Osteoblast (primary cell): ENCODE results near the gene GLYATL1B. TPM values are rescaled to one million over a fixed set of nuclear protein-coding genes. Genes with fewer than 3 reads are reported as not detected.
A peak's percentile ranks its signal among the peaks of the same experiment; 100 is the strongest.
"Not testable (repeated sequence)": the region's sequence is repeated elsewhere in the genome, so short reads cannot be mapped to it uniquely, and the experiment has no call there.

Experiments
- DNase-seq: peaks from one replicate; pipeline ENCODE4 v3.0.0; 2011; ENCODE audit warnings: low spot score, mixed read lengths; ENCODE audit not compliant: insufficient read length; ENCODE audit errors: missing footprints
- H2AFZ ChIP-seq: 2 replicates; pipeline ENCODE4 v1.6.0; 2011; ENCODE audit warnings: mild to moderate bottlenecking, low read length
- H3K27ac ChIP-seq: 2 replicates; pipeline ENCODE4 v1.5.1; 2011; ENCODE audit warnings: mild to moderate bottlenecking, low read depth, low read length, moderate library complexity
- H3K27me3 ChIP-seq: 2 replicates; pipeline ENCODE4 v1.6.0; 2012; ENCODE audit warnings: mild to moderate bottlenecking, control low read depth, inconsistent platforms, low read length, moderate library complexity; ENCODE audit not compliant: insufficient read depth
- H3K36me3 ChIP-seq: 2 replicates; pipeline ENCODE4 v1.5.1; 2011; ENCODE audit warnings: mild to moderate bottlenecking, low read length, control low read depth, moderate library complexity; ENCODE audit not compliant: insufficient read depth
- H3K4me1 ChIP-seq: 2 replicates; pipeline ENCODE4 v1.5.1; 2011; ENCODE audit warnings: mild to moderate bottlenecking, low read length, control low read depth, moderate library complexity; ENCODE audit not compliant: insufficient read depth
- H3K4me2 ChIP-seq: 2 replicates; pipeline ENCODE4 v1.6.0; 2011; ENCODE audit warnings: mild to moderate bottlenecking, low read length; ENCODE audit not compliant: insufficient read depth
- H3K4me3 ChIP-seq: fragments of 200-600 bp; sonication (generic); 3 replicates; pipeline ENCODE4 v1.5.1; 2012; ENCODE audit warnings: mild to moderate bottlenecking, low read length, inconsistent platforms; ENCODE audit not compliant: insufficient read depth
- H3K79me2 ChIP-seq: 2 replicates; pipeline ENCODE4 v1.6.0; 2012; ENCODE audit warnings: mild to moderate bottlenecking, low read length, control low read depth, inconsistent platforms; ENCODE audit not compliant: insufficient read depth
- H3K9me3 ChIP-seq: 2 replicates; pipeline ENCODE4 v1.5.1; 2011; ENCODE audit warnings: low read depth, low read length, control low read depth
- H4K20me1 ChIP-seq: 2 replicates; pipeline ENCODE4 v1.6.0; 2012; ENCODE audit warnings: mild to moderate bottlenecking, low read length, control low read depth; ENCODE audit not compliant: insufficient read depth
- total RNA-seq: library from RNA; depleted of rRNA; stranded (reverse); fragments of >200 nt; gene quantifications from 2 replicates; pipeline ENCODE4 v1.2.3, GENCODE V29; 2012
- TF ChIP-seq, protein P1 (sequence below): IDR thresholded peaks from 2 replicates; pipeline ENCODE4 v1.5.1; 2011; ENCODE audit warnings: mild to moderate bottlenecking, low read depth, low read length, moderate library complexity; ENCODE audit errors: extremely low read depth

The GLYATL1B gene
- total RNA-seq, 1 donor = not detected

- Histone ChIP-seq H3K27ac (no peak overlapping the region), H3K9me3 (peaks cover 2% of the 10 kb centered on the region), H4K20me1 (no peaks in the 10 kb centered on the region), H3K4me2 (peak overlapping the region; percentile 80), H3K4me3 (peak overlapping the region; percentile 62), H3K36me3 (peaks cover 27% of the 10 kb centered on the region), H3K4me1 (peaks cover 7% of the 10 kb centered on the region), H3K27me3 (no peaks in the 10 kb centered on the region), H3K79me2 (peaks cover 4% of the 10 kb centered on the region), H2AFZ (peak overlapping the region; percentile 88)
- TF ChIP-seq, protein P1, sequence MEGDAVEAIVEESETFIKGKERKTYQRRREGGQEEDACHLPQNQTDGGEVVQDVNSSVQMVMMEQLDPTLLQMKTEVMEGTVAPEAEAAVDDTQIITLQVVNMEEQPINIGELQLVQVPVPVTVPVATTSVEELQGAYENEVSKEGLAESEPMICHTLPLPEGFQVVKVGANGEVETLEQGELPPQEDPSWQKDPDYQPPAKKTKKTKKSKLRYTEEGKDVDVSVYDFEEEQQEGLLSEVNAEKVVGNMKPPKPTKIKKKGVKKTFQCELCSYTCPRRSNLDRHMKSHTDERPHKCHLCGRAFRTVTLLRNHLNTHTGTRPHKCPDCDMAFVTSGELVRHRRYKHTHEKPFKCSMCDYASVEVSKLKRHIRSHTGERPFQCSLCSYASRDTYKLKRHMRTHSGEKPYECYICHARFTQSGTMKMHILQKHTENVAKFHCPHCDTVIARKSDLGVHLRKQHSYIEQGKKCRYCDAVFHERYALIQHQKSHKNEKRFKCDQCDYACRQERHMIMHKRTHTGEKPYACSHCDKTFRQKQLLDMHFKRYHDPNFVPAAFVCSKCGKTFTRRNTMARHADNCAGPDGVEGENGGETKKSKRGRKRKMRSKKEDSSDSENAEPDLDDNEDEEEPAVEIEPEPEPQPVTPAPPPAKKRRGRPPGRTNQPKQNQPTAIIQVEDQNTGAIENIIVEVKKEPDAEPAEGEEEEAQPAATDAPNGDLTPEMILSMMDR = peak; percentile 98
- DNase-seq = peak; percentile 91
Observed at GRCh38 chr11:59135648-59136461, 49.7 kb downstream of the GLYATL1B start.

DNA sequence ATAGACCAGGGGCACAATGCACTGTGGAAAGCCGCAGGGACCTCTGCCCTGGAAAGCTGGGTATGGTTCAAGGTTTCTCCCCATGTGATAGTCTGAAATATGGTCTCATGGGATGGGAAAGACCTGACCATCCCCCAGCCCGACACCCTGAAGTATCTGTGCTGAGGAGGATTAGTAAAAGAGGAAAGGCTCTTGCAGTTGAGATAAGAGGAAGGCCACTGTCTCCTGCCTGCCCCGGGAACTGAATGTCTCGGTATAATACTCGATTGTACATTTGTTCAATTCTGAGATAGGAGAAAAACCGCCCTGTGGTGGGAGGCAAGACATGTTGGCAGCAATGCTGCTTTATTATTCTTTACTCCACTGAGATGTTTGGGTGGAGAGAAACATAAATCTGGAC is 50.4 kb downstream of the GLYATL1B start:
- not testable (repeated sequence) for H3K27ac ChIP-seq, H3K4me3 ChIP-seq, H3K79me2 ChIP-seq, H3K27me3 ChIP-seq, H3K9me3 ChIP-seq, DNase-seq, H4K20me1 ChIP-seq
- Histone ChIP-seq H3K36me3 (peaks cover 27% of the 10 kb centered on the region), H3K4me1 (peaks cover 13% of the 10 kb centered on the region), H2AFZ (peak overlapping the region; percentile 88), H3K4me2 (peak overlapping the region; percentile 80)

DNA sequence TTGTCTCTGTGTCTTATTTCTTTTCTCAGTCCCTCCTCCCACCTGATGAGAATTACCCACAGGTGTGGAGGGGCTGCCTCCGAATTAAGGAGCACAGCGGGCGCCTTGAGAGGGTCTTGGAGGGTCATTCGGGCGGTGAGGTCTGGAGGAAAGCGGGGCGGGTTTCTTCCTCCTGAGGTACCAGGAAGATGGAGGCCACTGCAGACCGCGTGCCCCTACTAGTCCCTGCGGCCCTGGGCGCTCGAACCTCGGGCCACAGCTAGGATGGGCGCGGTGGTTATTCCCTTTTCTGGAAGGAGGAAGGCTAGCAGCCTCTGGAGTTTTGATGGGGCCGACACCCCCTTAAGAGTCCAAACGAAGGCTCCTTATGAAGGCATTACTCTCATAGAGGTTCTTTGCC is 51.1 kb downstream of the GLYATL1B start:
- Histone ChIP-seq H3K4me1 (peaks cover 14% of the 10 kb centered on the region), H3K79me2 (peaks cover 9% of the 10 kb centered on the region), H2AFZ (no peak overlapping the region), H3K27me3 (no peaks in the 10 kb centered on the region), H3K4me3 (no peak overlapping the region), H3K36me3 (peaks cover 23% of the 10 kb centered on the region), H3K9me3 (no peaks in the 10 kb centered on the region), H4K20me1 (no peaks in the 10 kb centered on the region), H3K4me2 (no peak overlapping the region), H3K27ac (no peak overlapping the region)
- TF ChIP-seq, protein P1 = no peak
- no peak for DNase-seq

GRCh38 chr11:59138643-59139042 is 52.5 kb downstream of the GLYATL1B start:
- DNase-seq = no peak
- H3K9me3 ChIP-seq = no peaks in the 10 kb centered on the region
- H3K4me3 ChIP-seq = no peak overlapping the region
- H3K27me3 ChIP-seq = no peaks in the 10 kb centered on the region
- TF ChIP-seq, protein P1 = no peak
- no peak overlapping the region for H3K4me2 ChIP-seq
- no peaks in the 10 kb centered on the region for H4K20me1 ChIP-seq
- peaks cover 9% of the 10 kb centered on the region for H3K79me2 ChIP-seq
- peaks cover 18% of the 10 kb centered on the region for H3K4me1 ChIP-seq
- no peak overlapping the region for H3K27ac ChIP-seq
- peak overlapping the region; percentile 59 for H2AFZ ChIP-seq
- peaks cover 16% of the 10 kb centered on the region for H3K36me3 ChIP-seq
